WTC11 (cell line): ENCODE data around the gene B4GALNT2. TPM values are rescaled to one million over a fixed set of nuclear protein-coding genes. Genes with fewer than 3 reads are reported as not detected.

Experiments
- AR ChIP-seq: fragments of 250-450 bp; sonication (Bioruptor Pico); IDR thresholded peaks from 2 replicates; pipeline ENCODE4 v1.9.0; 2021; ENCODE audit warnings: mild to moderate bottlenecking
- ATF3 ChIP-seq: sonication (generic); formaldehyde crosslinking; conservative IDR thresholded peaks from 2 replicates; pipeline ENCODE4 v1.8.1; 2022; ENCODE audit warnings: mild to moderate bottlenecking, missing genetic modification reagents
- CREM ChIP-seq: sonication (generic); formaldehyde crosslinking; IDR thresholded peaks from 2 replicates; pipeline ENCODE4 v1.8.1; 2022; ENCODE audit warnings: mild to moderate bottlenecking, missing genetic modification reagents, moderate library complexity
- CTCF ChIP-seq: fragments of 200-600 bp; IDR thresholded peaks from 2 replicates; pipeline ENCODE4 v1.8.0; 2022; ENCODE audit warnings: antibody characterized with exemption
- E2F5 ChIP-seq: sonication (generic); formaldehyde crosslinking; IDR thresholded peaks from 2 replicates; pipeline ENCODE4 v1.8.1; 2022; ENCODE audit warnings: mild to moderate bottlenecking, moderate library complexity, missing genetic modification reagents
- ETV6 ChIP-seq: sonication (generic); formaldehyde crosslinking; IDR thresholded peaks from 2 replicates; pipeline ENCODE4 v1.8.1; 2022; ENCODE audit warnings: mild to moderate bottlenecking, missing genetic modification reagents
- FOXK1 ChIP-seq: sonication (generic); formaldehyde crosslinking; IDR thresholded peaks from 2 replicates; pipeline ENCODE4 v1.8.0; 2022; ENCODE audit warnings: mild to moderate bottlenecking, moderate library complexity, missing genetic modification reagents
- HMGXB4 ChIP-seq: sonication (generic); formaldehyde crosslinking; IDR thresholded peaks from 2 replicates; pipeline ENCODE4 v1.8.1; 2023; ENCODE audit warnings: mild to moderate bottlenecking, moderate library complexity, missing genetic modification reagents
- JUN ChIP-seq: sonication (generic); formaldehyde crosslinking; IDR thresholded peaks from 2 replicates; pipeline ENCODE4 v1.8.0; 2023; ENCODE audit warnings: mild to moderate bottlenecking, missing genetic modification reagents
- MYBL2 ChIP-seq: sonication (generic); formaldehyde crosslinking; IDR thresholded peaks from 2 replicates; pipeline ENCODE4 v1.8.1; 2023; ENCODE audit warnings: mild to moderate bottlenecking, moderate library complexity, missing genetic modification reagents
- NR2C2 ChIP-seq: sonication (generic); formaldehyde crosslinking; IDR thresholded peaks from 2 replicates; pipeline ENCODE4 v1.8.0; 2022; ENCODE audit warnings: mild to moderate bottlenecking, missing genetic modification reagents
- PREB ChIP-seq: sonication (generic); formaldehyde crosslinking; IDR thresholded peaks from 2 replicates; pipeline ENCODE4 v1.8.1; 2022; ENCODE audit warnings: mild to moderate bottlenecking, missing genetic modification reagents, moderate library complexity, borderline replicate concordance
- TP53 ChIP-seq: sonication (generic); formaldehyde crosslinking; IDR thresholded peaks from 2 replicates; pipeline ENCODE4 v1.8.1; 2023; ENCODE audit warnings: mild to moderate bottlenecking, missing genetic modification reagents
- USF1 ChIP-seq: sonication (generic); formaldehyde crosslinking; IDR thresholded peaks from 2 replicates; pipeline ENCODE4 v1.8.0; 2022; ENCODE audit warnings: mild to moderate bottlenecking, missing genetic modification reagents
- ZNF532 ChIP-seq: fragments of 250-450 bp; sonication (Bioruptor Pico); IDR thresholded peaks from 2 replicates; pipeline ENCODE4 v1.9.0; 2021; ENCODE audit warnings: mild to moderate bottlenecking, borderline replicate concordance
- total RNA-seq: library from RNA; stranded (reverse); gene quantifications from 3 replicates; pipeline ENCODE4 v1.2.3, GENCODE V29; 2021

The B4GALNT2 gene
- total RNA-seq, 1 experiment from 2014 or later, result 0.04 TPM

GRCh38 chr17:49224198-49224996 is 91.8 kb downstream of the B4GALNT2 start (continued):
- TF ChIP-seq ZNF532 (CRISPR knock-in tag) (no peak), JUN (CRISPR knock-in tag) (no peak), MYBL2 (CRISPR knock-in tag) (0 out of 2 replicates have a peak, but pooled peaks have one; percentile 63), AR (CRISPR knock-in tag) (no peak), USF1 (CRISPR knock-in tag) (no peak; the same call in 1 of the 2 replicates), ATF3 (no peak), NR2C2 (CRISPR knock-in tag) (peak; percentile 9; the same call in 1 of the 2 replicates), TP53 (CRISPR knock-in tag) (peak; percentile 77), CREM (0 out of 2 replicates have a peak, but pooled peaks have one; percentile 29), E2F5 (CRISPR knock-in tag) (peak; percentile 57), HMGXB4 (CRISPR knock-in tag) (peak; percentile 22; the same call in 1 of the 2 replicates), CTCF (no peak), ETV6 (CRISPR knock-in tag) (no peak; the same call in 1 of the 2 replicates), FOXK1 (CRISPR knock-in tag) (peak; percentile 37; the same call in 1 of the 2 replicates), PREB (CRISPR knock-in tag) (no peak)
